GM21367 (cell line): ENCODE data around the gene TRIM50.
"Not testable (repeated sequence)": the region's sequence is repeated elsewhere in the genome, so short reads cannot be mapped to it uniquely, and the experiment has no call there.

Experiments
- ATAC-seq: cut with Tn5 transposase; IDR thresholded peaks from one replicate; pipeline ENCODE4 v1.9.1; 2021; ENCODE audit not compliant: unreplicated experiment

TRIM50 gene

GRCh38 chr7:73316521-73316920 is 11.4 kb downstream of the TRIM50 start:
- ATAC-seq = no peak

GRCh38 chr7:73314271-73314670 is 13.6 kb downstream of the TRIM50 start:
- ATAC-seq = no peak

- ATAC-seq = no peak
Observed at GRCh38 chr7:73313521-73313906, 14.4 kb downstream of the TRIM50 start.

- no peak for ATAC-seq
Observed at GRCh38 chr7:73312831-73313520, 14.9 kb downstream of the TRIM50 start.

- ATAC-seq = not testable (repeated sequence)
Observed at GRCh38 chr7:73311421-73311820, 16.5 kb downstream of the TRIM50 start.

- ATAC-seq = peak; percentile 76
Observed at GRCh38 chr7:73308665-73309214, 19.1 kb downstream of the TRIM50 start, which contains the start of gene NSUN5. Gene NSUN5, minus strand, starts transcription at chr7:73308826. Its CDS starts 36 bp downstream, at chr7:73308790.

- ATAC-seq = no peak
Observed at GRCh38 chr7:73308074-73308664, 19.7 kb downstream of the TRIM50 start.

GRCh38 chr7:73307436-73307835 is 20.4 kb downstream of the TRIM50 start:
- no peak for ATAC-seq

- ATAC-seq = not testable (repeated sequence)
Observed at GRCh38 chr7:73304612-73305387, 23.1 kb downstream of the TRIM50 start.

GRCh38 chr7:73304071-73304470 is 23.8 kb downstream of the TRIM50 start:
- ATAC-seq = no peak

- no peak for ATAC-seq
Observed at GRCh38 chr7:73303546-73303945, 24.3 kb downstream of the TRIM50 start.

GRCh38 chr7:73302846-73303245 is 25.0 kb downstream of the TRIM50 start:
- ATAC-seq = not testable (repeated sequence)

- not testable (repeated sequence) for ATAC-seq
Observed at GRCh38 chr7:73301108-73301507, 26.8 kb downstream of the TRIM50 start.

GRCh38 chr7:73299812-73300211 is 28.1 kb downstream of the TRIM50 start:
- not testable (repeated sequence) for ATAC-seq

GRCh38 chr7:73297706-73298105 is 30.2 kb downstream of the TRIM50 start:
- ATAC-seq = not testable (repeated sequence)

- not testable (repeated sequence) for ATAC-seq
Observed at GRCh38 chr7:73297235-73297634, 30.6 kb downstream of the TRIM50 start.

- not testable (repeated sequence) for ATAC-seq
Observed at GRCh38 chr7:73277210-73277609, 50.7 kb downstream of the TRIM50 start.

GRCh38 chr7:73267813-73268212 is 60.1 kb downstream of the TRIM50 start:
- ATAC-seq = not testable (repeated sequence)

GRCh38 chr7:73266719-73267368 is 61.0 kb downstream of the TRIM50 start:
- peak; percentile 66 for ATAC-seq
